Measurements from ENCODE around the gene LDLRAD4. TPM values are rescaled to one million over a fixed set of nuclear protein-coding genes. Genes with fewer than 3 reads are reported as not detected.

LDLRAD4 gene
- polyA plus RNA-seq, 1 of the 3 experiments (the other 2 are of a cell fraction): 0.16 TPM

- no peak for DNase-seq
- Histone ChIP-seq H3K36me3 (replicated peaks in 1 of 2; ENCODE audit: control insufficient read depth in 1 of 2, insufficient read depth in 2 of 2, low read length in 1 of 2) (no peaks in the 10 kb centered on the region), H3K9me3 (no peaks in the 10 kb centered on the region; the same call in 1 of the 2 replicates), H2AFZ (ENCODE audit: low read depth) (no peak overlapping the region), H3K9me2 (no peaks in the 10 kb centered on the region), H3K4me2 (no peak overlapping the region), H3K27ac (ENCODE audit: low read depth in 2 of 2, low read length in 1 of 2) (no peak overlapping the region), H3K9ac (no peak overlapping the region), H3K4me3 (ENCODE audit: low read depth in 2 of 2, low read length in 1 of 2) (no peak overlapping the region), H3F3A (replicated peaks; ENCODE audit: insufficient read depth) (no peaks in the 10 kb centered on the region), H3K27me3 (ENCODE audit: insufficient read depth) (no peaks in the 10 kb centered on the region), H4K20me1 (ENCODE audit: insufficient read depth) (no peaks in the 10 kb centered on the region), H3K4me1 (ENCODE audit: control insufficient read depth in 1 of 2, insufficient read depth in 2 of 2, low read depth in 1 of 2, low read length in 1 of 2) (peaks cover 4 to 38% of the 10 kb centered on the region in 2 experiments; a peak in 2 of 4 replicates), H3K79me2 (ENCODE audit: insufficient read depth) (no peaks in the 10 kb centered on the region)
- WGBS (ENCODE audit: low lambda C conversion rate): 22% methylated on average over 3 of the region's 6 CpGs
- POLR2A ChIA-PET: no interaction called here
- TF ChIP-seq YY1 (IDR thresholded peaks at IDR 0.05; ENCODE audit: low read depth) (no peak), FOXM1 (IDR thresholded peaks at IDR 0.05; ENCODE audit: low read depth) (no peak), NFIC (IDR thresholded peaks at IDR 0.05; ENCODE audit: borderline replicate concordance) (no peak), ELF1 (IDR thresholded peaks at IDR 0.05) (no peak), CHD2 (IDR thresholded peaks at IDR 0.05; ENCODE audit: low read length, partially characterized antibody) (no peak), USF2 (IDR thresholded peaks at IDR 0.05; ENCODE audit: borderline replicate concordance, low read depth, low read length) (no peak), TCF12 (IDR thresholded peaks at IDR 0.05) (no peak), EP300 (IDR thresholded peaks at IDR 0.05; ENCODE audit: borderline replicate concordance in 1 of 2, low read depth in 1 of 2, low read length in 1 of 2) (no peak), EZH2phosphoT487 (IDR thresholded peaks at IDR 0.05; ENCODE audit: borderline replicate concordance, low read depth) (no peak), TAF1 (IDR thresholded peaks at IDR 0.05; ENCODE audit: borderline replicate concordance, low read depth, low read length) (no peak), CTCF (IDR thresholded peaks at IDR 0.05) (no peak), RCOR1 (IDR thresholded peaks at IDR 0.05; ENCODE audit: low read length) (no peak)
- CTCF ChIA-PET: interaction anchor here (1.4 kb wide), 1 partner anchor 13 kb away, joined by 3 read pairs; no protein-coding TSS in a partner anchor
Observed at GRCh38 chr18:13303756-13304364, 85.3 kb downstream of the LDLRAD4 start.

GRCh38 chr18:13305301-13305700 is 86.7 kb downstream of the LDLRAD4 start:
- H3F3A ChIP-seq (replicated peaks; ENCODE audit: insufficient read depth): no peaks in the 10 kb centered on the region
- POLR2A ChIA-PET: no interaction called here
- no peaks in the 10 kb centered on the region for H3K27me3 ChIP-seq (ENCODE audit: insufficient read depth)
- whole genome bisulfite sequencing (ENCODE audit: low lambda C conversion rate): 19% methylated on average over 3 of the region's 3 CpGs
- H3K9me2 ChIP-seq: no peaks in the 10 kb centered on the region
- peaks cover 4 to 34% of the 10 kb centered on the region in 2 experiments; a peak in 2 of 4 replicates for H3K4me1 ChIP-seq (ENCODE audit: control insufficient read depth in 1 of 2, insufficient read depth in 2 of 2, low read depth in 1 of 2, low read length in 1 of 2)
- no peak overlapping the region for H3K4me2 ChIP-seq
- H3K4me3 ChIP-seq (ENCODE audit: low read depth in 2 of 2, low read length in 1 of 2): no peak overlapping the region
- no peak overlapping the region for H3K9ac ChIP-seq
- no peaks in the 10 kb centered on the region for H3K79me2 ChIP-seq (ENCODE audit: insufficient read depth)
- no peaks in the 10 kb centered on the region; the same call in 1 of the 2 replicates for H3K9me3 ChIP-seq
- no peaks in the 10 kb centered on the region for H4K20me1 ChIP-seq (ENCODE audit: insufficient read depth)
- no peak for DNase-seq
- H3K27ac ChIP-seq (ENCODE audit: low read depth in 2 of 2, low read length in 1 of 2): no peak overlapping the region
- H2AFZ ChIP-seq (ENCODE audit: low read depth): no peak overlapping the region
- no peaks in the 10 kb centered on the region for H3K36me3 ChIP-seq (replicated peaks in 1 of 2; ENCODE audit: control insufficient read depth in 1 of 2, insufficient read depth in 2 of 2, low read length in 1 of 2)
- TF ChIP-seq GATA2 (CRISPR knock-in tag; IDR thresholded peaks at IDR 0.05): no peak
- TF ChIP-seq PBX3 (IDR thresholded peaks at IDR 0.05): peak; percentile 6; the same call in 1 of the 2 replicates
- TF ChIP-seq NFIC (IDR thresholded peaks at IDR 0.05; ENCODE audit: borderline replicate concordance): no peak
- no peak for TF ChIP-seq CHD2 (IDR thresholded peaks at IDR 0.05; ENCODE audit: low read length, partially characterized antibody)
- TF ChIP-seq EZH2phosphoT487 (IDR thresholded peaks at IDR 0.05; ENCODE audit: borderline replicate concordance, low read depth): no peak
- CTCF ChIA-PET: no interaction called here

Measured in SK-N-SH (cell line).